ENCODE data around the gene ACSM2A. TPM values are rescaled to one million over a fixed set of nuclear protein-coding genes. Genes with fewer than 3 reads are reported as not detected.
"Not testable (repeated sequence)": the region's sequence is repeated elsewhere in the genome, so short reads cannot be mapped to it uniquely, and the experiment has no call there.

The ACSM2A gene
- total RNA-seq, 1 experiment from 2014 or later, result not detected

GRCh38 chr16:20520103-20520502, 68.8 kb downstream of the ACSM2A start:
- no TSS peak for BruUV-seq (replicated peaks)
- no peak overlapping the region for H2AFZ ChIP-seq (ENCODE audit: low read length)
- no peaks in the 10 kb centered on the region for H3K27me3 ChIP-seq (ENCODE audit: low read length)
- no peaks in the 10 kb centered on the region for H3K9me3 ChIP-seq (ENCODE audit: low read length)
- intact Hi-C loops (cut with micrococcal nuclease), result no loop called here
- ChIA-PET CTCF (no interaction called here), POLR2A (ENCODE audit: unreplicated experiment) (no interaction called here)
- no peaks in the 10 kb centered on the region for H3K79me2 ChIP-seq (ENCODE audit: low read length)
- no peak overlapping the region for H3K4me2 ChIP-seq (ENCODE audit: low read length)
- no peaks in the 10 kb centered on the region for H3F3A ChIP-seq (ENCODE audit: low read length, unreplicated experiment)
- no peaks in the 10 kb centered on the region for H3K4me1 ChIP-seq (ENCODE audit: insufficient read depth, low read length)
- DNase-seq, result no peak
- H3K9me2 ChIP-seq (replicated peaks; ENCODE audit: low read length), result no peaks in the 10 kb centered on the region
- TF ChIP-seq CTCF (conservative IDR thresholded peaks at IDR 0.05; ENCODE audit: low read depth, low read length) (no peak), EZH2 (IDR thresholded peaks at IDR 0.05; ENCODE audit: low read length, unreplicated experiment) (no peak), EZH2phosphoT487 (IDR thresholded peaks at IDR 0.05; ENCODE audit: borderline replicate concordance, low read length) (no peak)
- H3K27ac ChIP-seq (ENCODE audit: low read length), result no peak overlapping the region
- H3K9ac ChIP-seq (ENCODE audit: low read length), result no peak overlapping the region
- H4K20me1 ChIP-seq (ENCODE audit: low read length), result no peaks in the 10 kb centered on the region
- ATAC-seq, result no peak
- H3K36me3 ChIP-seq (ENCODE audit: low read depth, low read length), result no peaks in the 10 kb centered on the region
- H3K4me3 ChIP-seq (ENCODE audit: low read length), result no peak overlapping the region

GRCh38 chr16:20531795-20532194, 80.5 kb downstream of the ACSM2A start:
- not testable (repeated sequence) for ATAC-seq; BruUV-seq (replicated peaks)

GRCh38 chr16:20532284-20532792, 81.0 kb downstream of the ACSM2A start:
- H3K4me1 ChIP-seq (ENCODE audit: insufficient read depth, low read length); H3K27ac ChIP-seq (ENCODE audit: low read length); H3K9me2 ChIP-seq (replicated peaks; ENCODE audit: low read length); H3K36me3 ChIP-seq (ENCODE audit: low read depth, low read length); H4K20me1 ChIP-seq (ENCODE audit: low read length); intact Hi-C loops (cut with micrococcal nuclease); H3K4me2 ChIP-seq (ENCODE audit: low read length); POLR2A ChIA-PET (ENCODE audit: unreplicated experiment); CTCF ChIA-PET; DNase-seq; BruUV-seq (replicated peaks); H3K9ac ChIP-seq (ENCODE audit: low read length); H3F3A ChIP-seq (ENCODE audit: low read length, unreplicated experiment); H2AFZ ChIP-seq (ENCODE audit: low read length); H3K79me2 ChIP-seq (ENCODE audit: low read length); H3K4me3 ChIP-seq (ENCODE audit: low read length); H3K27me3 ChIP-seq (ENCODE audit: low read length); ATAC-seq; H3K9me3 ChIP-seq (ENCODE audit: low read length): not testable (repeated sequence)

More at GRCh38 chr16:20531795-20532194, 80.5 kb downstream of the ACSM2A start:
- H3K9me3 ChIP-seq (ENCODE audit: low read length); H3K27me3 ChIP-seq (ENCODE audit: low read length); H3K4me2 ChIP-seq (ENCODE audit: low read length); intact Hi-C loops (cut with micrococcal nuclease); H3K27ac ChIP-seq (ENCODE audit: low read length); H3K4me3 ChIP-seq (ENCODE audit: low read length); H2AFZ ChIP-seq (ENCODE audit: low read length); H3K9me2 ChIP-seq (replicated peaks; ENCODE audit: low read length); CTCF ChIA-PET; H4K20me1 ChIP-seq (ENCODE audit: low read length); DNase-seq; H3K79me2 ChIP-seq (ENCODE audit: low read length); H3K9ac ChIP-seq (ENCODE audit: low read length); POLR2A ChIA-PET (ENCODE audit: unreplicated experiment); H3K4me1 ChIP-seq (ENCODE audit: insufficient read depth, low read length); H3K36me3 ChIP-seq (ENCODE audit: low read depth, low read length); H3F3A ChIP-seq (ENCODE audit: low read length, unreplicated experiment): not testable (repeated sequence)

- CTCF ChIA-PET; POLR2A ChIA-PET (ENCODE audit: unreplicated experiment): not testable (repeated sequence)
Measured at GRCh38 chr16:20536669-20537068, 85.3 kb downstream of the ACSM2A start.

More at GRCh38 chr16:20536669-20537068, 85.3 kb downstream of the ACSM2A start:
- H4K20me1 ChIP-seq (ENCODE audit: low read length); H3K9me3 ChIP-seq (ENCODE audit: low read length); H3K27me3 ChIP-seq (ENCODE audit: low read length); BruUV-seq (replicated peaks); H3K9me2 ChIP-seq (replicated peaks; ENCODE audit: low read length); H3K4me3 ChIP-seq (ENCODE audit: low read length); H3K79me2 ChIP-seq (ENCODE audit: low read length); H2AFZ ChIP-seq (ENCODE audit: low read length); H3K9ac ChIP-seq (ENCODE audit: low read length); intact Hi-C loops (cut with micrococcal nuclease); H3K4me2 ChIP-seq (ENCODE audit: low read length); H3F3A ChIP-seq (ENCODE audit: low read length, unreplicated experiment); H3K27ac ChIP-seq (ENCODE audit: low read length); DNase-seq; H3K4me1 ChIP-seq (ENCODE audit: insufficient read depth, low read length); ATAC-seq; H3K36me3 ChIP-seq (ENCODE audit: low read depth, low read length): not testable (repeated sequence)

Other genes starting within 250 kb of the ACSM2A start
- gene GP2, start 124.0 kb upstream of the ACSM2A start, total RNA-seq (2014; rRNA removed), result not detected in 2 replicates
- not detected in 2 replicates for gene UMOD, start 98.8 kb upstream of the ACSM2A start, total RNA-seq (2014; rRNA removed)
- not detected in 2 replicates for gene PDILT, start 46.8 kb upstream of the ACSM2A start, total RNA-seq (2014; rRNA removed)
- gene ACSM5, start 42.0 kb upstream of the ACSM2A start, total RNA-seq (2014; rRNA removed), result not detected in 2 replicates
- gene ACSM2B, start 124.8 kb downstream of the ACSM2A start, total RNA-seq (2014; rRNA removed), result not detected in 2 replicates
- gene ACSM1, start 246.2 kb downstream of the ACSM2A start, total RNA-seq (2014; rRNA removed), result not detected in 2 replicates